ENCODE data around the gene MGAT4B. TPM values are rescaled to one million over a fixed set of nuclear protein-coding genes. Genes with fewer than 3 reads are reported as not detected.

Gene MGAT4B
- total and polyA plus RNA-seq, 3 donors from 2014 or later = 67.9 to 152 (median 149) TPM

DNA sequence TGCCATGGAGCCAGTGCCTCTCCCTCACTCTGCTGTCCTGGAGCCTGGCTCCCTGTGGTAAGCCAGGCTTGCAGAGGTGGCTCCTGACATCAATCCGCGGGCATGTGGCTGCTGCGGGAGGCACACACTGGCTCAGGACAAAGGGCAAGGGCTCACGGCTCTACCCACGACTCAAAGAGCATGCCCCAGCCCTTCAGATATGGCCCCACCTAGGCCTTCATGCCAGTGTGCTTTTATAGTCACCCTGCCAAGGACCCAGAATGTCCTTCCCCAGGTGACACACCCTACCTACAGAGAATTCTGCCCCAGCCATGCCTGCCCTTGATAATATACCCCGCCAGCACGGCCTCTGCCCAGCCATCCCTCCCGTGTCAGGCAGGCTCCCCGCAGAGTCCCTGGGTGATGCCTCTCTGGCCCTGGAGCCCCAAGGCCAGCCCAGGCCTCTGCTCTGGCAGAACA, 1.6 kb downstream of the MGAT4B start:
- WGBS, 2 donors = 54% methylated on average over 6 of the region's 9 CpGs; no CpG with 5 or more reads in 1 of the 2 donors
- intact Hi-C loops (cut with DNase I; ENCODE audit: low total_unique reads) = no loop called here

DNA sequence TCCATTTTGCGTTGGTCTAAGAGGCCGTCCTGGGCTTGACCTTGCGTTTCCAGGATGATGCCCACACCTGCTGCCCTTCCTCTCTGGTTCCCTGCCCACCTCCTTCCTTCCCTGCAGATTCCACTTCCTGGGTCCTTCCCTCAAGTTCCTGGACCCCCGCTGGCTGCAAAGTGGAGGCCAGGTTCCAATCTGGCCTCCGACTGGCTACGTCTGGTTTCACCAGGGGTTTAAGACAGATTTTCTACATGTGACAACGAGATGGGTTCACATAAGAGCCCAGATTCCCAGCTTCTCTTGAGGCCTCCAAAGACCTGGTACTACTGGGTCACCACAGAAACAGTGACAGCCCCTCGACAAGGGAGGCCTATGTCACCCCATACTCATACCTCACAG, 2.1 kb downstream of the MGAT4B start:
- no peaks in the 10 kb centered on the region for H3K36me3 ChIP-seq (ENCODE audit: low read depth, missing control alignments)
- H3K27ac ChIP-seq = peak overlapping the region; percentile 86 to 96
- WGBS, 2 donors = 89 to 93% methylated on average over 5 to 8 of the region's 8 CpGs
- peaks cover 35% of the 10 kb centered on the region for H3K4me1 ChIP-seq
- no peak for DNase-seq
- H3K27me3 ChIP-seq = no peaks in the 10 kb centered on the region
- TF ChIP-seq, protein P1, sequence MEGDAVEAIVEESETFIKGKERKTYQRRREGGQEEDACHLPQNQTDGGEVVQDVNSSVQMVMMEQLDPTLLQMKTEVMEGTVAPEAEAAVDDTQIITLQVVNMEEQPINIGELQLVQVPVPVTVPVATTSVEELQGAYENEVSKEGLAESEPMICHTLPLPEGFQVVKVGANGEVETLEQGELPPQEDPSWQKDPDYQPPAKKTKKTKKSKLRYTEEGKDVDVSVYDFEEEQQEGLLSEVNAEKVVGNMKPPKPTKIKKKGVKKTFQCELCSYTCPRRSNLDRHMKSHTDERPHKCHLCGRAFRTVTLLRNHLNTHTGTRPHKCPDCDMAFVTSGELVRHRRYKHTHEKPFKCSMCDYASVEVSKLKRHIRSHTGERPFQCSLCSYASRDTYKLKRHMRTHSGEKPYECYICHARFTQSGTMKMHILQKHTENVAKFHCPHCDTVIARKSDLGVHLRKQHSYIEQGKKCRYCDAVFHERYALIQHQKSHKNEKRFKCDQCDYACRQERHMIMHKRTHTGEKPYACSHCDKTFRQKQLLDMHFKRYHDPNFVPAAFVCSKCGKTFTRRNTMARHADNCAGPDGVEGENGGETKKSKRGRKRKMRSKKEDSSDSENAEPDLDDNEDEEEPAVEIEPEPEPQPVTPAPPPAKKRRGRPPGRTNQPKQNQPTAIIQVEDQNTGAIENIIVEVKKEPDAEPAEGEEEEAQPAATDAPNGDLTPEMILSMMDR (IDR thresholded peaks at IDR 0.05) = no peak
- TF ChIP-seq POLR2A (IDR thresholded peaks at IDR 0.05) = no peak
- intact Hi-C loops (cut with DNase I; ENCODE audit: low total_unique reads) = no loop called here
- no peak overlapping the region for H3K4me3 ChIP-seq
- H3K9me3 ChIP-seq = no peaks in the 10 kb centered on the region

More for the DNA sequence above, 1.6 kb downstream of the MGAT4B start:
- H3K9me3 ChIP-seq = no peaks in the 10 kb centered on the region
- no peaks in the 10 kb centered on the region for H3K36me3 ChIP-seq (ENCODE audit: low read depth, missing control alignments)
- H3K4me3 ChIP-seq = peak overlapping the region; percentile 86 to 88
- DNase-seq = no peak
- peak overlapping the region; percentile 86 to 96 for H3K27ac ChIP-seq
- peaks cover 35% of the 10 kb centered on the region for H3K4me1 ChIP-seq
- H3K27me3 ChIP-seq = no peaks in the 10 kb centered on the region
- TF ChIP-seq, protein P1 (IDR thresholded peaks at IDR 0.05) = no peak
- TF ChIP-seq POLR2A (IDR thresholded peaks at IDR 0.05) = no peak

DNA sequence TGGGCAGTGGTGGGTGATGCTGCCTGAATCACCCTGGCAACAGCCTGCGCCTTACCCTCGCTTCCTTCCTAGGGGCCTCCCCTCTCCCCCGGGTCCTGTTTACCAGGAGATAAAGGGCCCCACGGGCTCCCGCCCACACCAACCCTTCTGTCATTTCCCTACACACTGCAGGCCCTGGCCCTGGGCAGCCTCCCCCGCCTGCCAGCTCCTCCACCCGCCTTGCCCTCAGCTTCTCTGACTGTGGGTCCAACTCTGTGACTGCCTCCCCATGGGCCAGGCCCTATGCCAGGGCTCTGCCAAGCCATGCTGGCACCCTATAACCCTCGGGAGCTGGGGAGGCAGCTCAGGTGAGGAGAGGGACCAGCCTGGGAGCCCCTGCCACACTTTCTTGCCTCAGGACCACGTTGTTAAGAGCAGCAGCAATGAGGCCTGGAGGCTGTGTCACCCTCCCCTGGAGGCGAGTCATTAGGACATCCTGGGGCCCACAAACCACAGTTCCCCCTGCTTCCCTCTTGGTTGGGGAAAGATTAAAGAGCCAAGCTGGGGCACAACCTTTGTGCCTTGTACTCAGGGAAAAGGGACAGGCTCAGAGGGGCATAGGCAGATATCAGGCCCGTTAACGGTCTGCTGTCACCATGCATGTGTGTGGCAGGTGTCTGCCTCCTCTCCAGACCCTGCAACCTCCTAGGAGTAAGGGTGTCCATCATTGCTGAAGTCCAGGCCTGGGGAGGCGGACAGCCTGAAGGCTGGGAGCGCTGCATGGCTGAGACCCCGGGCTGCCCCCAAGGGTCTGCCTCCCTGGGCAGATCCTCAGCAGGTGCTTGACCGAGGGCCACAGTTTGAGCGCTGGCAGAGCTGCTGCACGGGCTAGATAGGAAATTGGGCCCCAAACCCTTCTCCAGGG, 2.8 kb downstream of the MGAT4B start:
- H3K4me3 ChIP-seq = no peak overlapping the region
- intact Hi-C loops (cut with DNase I; ENCODE audit: low total_unique reads) = no loop called here
- 67 to 78% methylated on average over 11 to 17 of the region's 18 CpGs for WGBS, 2 donors
- peak overlapping the region in 1 of 2 donors; percentile 31 for H3K27ac ChIP-seq
- H3K4me1 ChIP-seq = peaks cover 35% of the 10 kb centered on the region
- TF ChIP-seq, protein P1 (IDR thresholded peaks at IDR 0.05) = no peak
- no peak for TF ChIP-seq POLR2A (IDR thresholded peaks at IDR 0.05)
- H3K36me3 ChIP-seq (ENCODE audit: low read depth, missing control alignments) = no peaks in the 10 kb centered on the region
- no peaks in the 10 kb centered on the region for H3K9me3 ChIP-seq
- peak; percentile 82 for DNase-seq
- H3K27me3 ChIP-seq = no peaks in the 10 kb centered on the region

DNA sequence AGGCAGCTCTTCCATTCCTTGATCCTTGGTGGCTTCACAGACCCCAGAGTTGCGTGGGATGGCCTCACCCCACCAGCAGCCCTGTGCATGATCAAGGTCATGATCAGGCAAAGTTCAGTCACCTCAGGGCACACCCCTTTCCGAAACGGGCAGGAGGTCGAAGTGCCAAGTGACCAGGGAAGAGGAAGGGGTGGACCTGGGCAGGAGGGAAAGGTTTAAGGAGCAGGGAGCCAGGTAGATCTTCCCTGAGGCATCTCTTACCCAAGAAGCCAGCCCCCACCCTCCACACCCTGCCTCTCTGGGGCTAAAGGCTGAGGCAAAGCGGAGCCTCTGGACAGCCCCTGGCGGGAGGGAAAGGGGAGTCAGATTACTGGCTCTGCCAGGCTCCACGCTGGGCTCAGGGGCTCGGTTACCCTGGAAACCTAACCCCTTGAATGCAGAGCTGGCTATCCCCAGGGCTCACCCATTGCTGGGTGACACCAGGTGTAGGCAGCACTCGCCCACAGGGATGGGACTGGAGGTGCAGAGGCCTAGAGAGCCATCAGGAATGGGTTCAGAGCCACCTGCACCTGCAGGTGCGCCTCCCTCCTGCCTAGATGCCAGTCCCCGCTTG, 3.6 kb downstream of the MGAT4B start:
- Histone ChIP-seq H3K4me1 (peaks cover 35% of the 10 kb centered on the region), H3K27ac (peak overlapping the region in 1 of 2 donors; percentile 31), H3K36me3 (ENCODE audit: low read depth, missing control alignments) (no peaks in the 10 kb centered on the region), H3K27me3 (no peaks in the 10 kb centered on the region), H3K9me3 (no peaks in the 10 kb centered on the region), H3K4me3 (no peak overlapping the region)
- 68 to 90% methylated on average over 2 to 11 of the region's 11 CpGs for WGBS, 2 donors
- DNase-seq = no peak
- intact Hi-C loops (cut with DNase I; ENCODE audit: low total_unique reads) = no loop called here
- TF ChIP-seq POLR2A (IDR thresholded peaks at IDR 0.05) = no peak
- TF ChIP-seq, protein P1 (IDR thresholded peaks at IDR 0.05) = no peak
